RWPE1 (cell line): ENCODE data around the gene TNPO2.

Experiments used
- CTCF ChIA-PET: fragments of 350-600 bp; sonication (Branson Sonifier 250); formaldehyde crosslinking; extraction: SDS; loops from one replicate; lab custom pipeline; 2021; lab: Yijun Ruan, JAX
- POLR2A ChIA-PET: fragments of 400-600 bp; formaldehyde crosslinking; extraction: SDS; loops from one replicate; lab custom pipeline; 2020; ENCODE audit warnings: antibody characterized with exemption; ENCODE audit not compliant: low non-redundant PET; lab: Yijun Ruan, JAX
- DNase-seq: peaks from one replicate; pipeline ENCODE4 v3.0.0; 2012; ENCODE audit warnings: low spot score
- H3K27ac ChIP-seq: fragments of 450-650 bp; 2 replicates; pipeline ENCODE4 v1.5.1; 2017
- TF ChIP-seq, protein P1 (sequence below): fragments of 450-650 bp; conservative IDR thresholded peaks from 2 replicates; pipeline ENCODE4 v1.5.1; 2017; ENCODE audit warnings: low read depth, mild to moderate bottlenecking

Gene TNPO2

DNA sequence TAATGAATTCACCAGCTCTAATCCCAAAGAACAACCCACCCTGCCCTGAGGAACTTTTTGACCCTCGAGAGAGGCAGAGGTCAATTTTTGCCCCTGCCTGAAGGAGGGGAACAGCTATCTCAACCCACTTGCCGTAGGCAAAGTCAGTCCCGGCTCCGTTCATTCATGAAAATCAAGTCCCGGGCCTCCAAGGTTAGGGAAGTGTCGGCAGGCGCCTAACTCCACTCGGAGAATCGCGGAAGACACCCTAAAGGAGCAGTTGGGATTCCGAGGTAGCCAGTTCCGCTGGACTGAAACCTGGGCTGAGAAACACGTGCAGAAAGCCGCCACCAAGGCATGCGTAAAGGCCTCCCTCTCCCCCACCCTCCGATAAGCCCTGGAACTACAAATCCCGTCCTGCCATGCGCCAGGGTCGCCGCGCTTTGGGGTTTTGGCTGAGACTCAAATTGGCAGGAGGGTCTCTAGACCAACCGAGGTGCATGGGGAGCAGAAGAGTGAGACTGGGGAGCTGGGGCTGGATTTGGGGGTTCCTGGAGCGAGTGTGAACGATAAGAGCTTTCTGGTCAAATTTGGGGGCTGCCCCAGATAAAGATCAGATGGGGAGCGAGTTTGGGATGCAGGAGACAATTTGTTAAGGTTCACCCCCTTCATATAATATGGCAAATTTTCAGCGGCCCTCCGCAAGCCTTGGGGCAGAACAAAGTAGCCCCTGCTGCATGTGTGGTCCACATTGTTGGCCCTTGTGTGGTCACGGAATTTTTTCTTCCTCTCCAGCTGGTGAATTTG is at the start of gene TNPO2:
Gene TNPO2 (minus strand): TSS at position 292 of the 786 bp plus-strand sequence. CDS start 2,955 bp downstream, outside the sequence.
- ChIA-PET CTCF (interaction anchor here (0.6 kb wide), 1 partner anchor 34 kb away, joined by 3 read pairs; no protein-coding TSS in a partner anchor), POLR2A (interaction anchor here (1.5 kb wide), 1 partner anchor 10 kb away, joined by 8 read pairs; the partner anchor contains the start of gene TRIR)
- H3K27ac ChIP-seq, result peak within 1 kb of the TSS; percentile 91
- TF ChIP-seq, protein P1, sequence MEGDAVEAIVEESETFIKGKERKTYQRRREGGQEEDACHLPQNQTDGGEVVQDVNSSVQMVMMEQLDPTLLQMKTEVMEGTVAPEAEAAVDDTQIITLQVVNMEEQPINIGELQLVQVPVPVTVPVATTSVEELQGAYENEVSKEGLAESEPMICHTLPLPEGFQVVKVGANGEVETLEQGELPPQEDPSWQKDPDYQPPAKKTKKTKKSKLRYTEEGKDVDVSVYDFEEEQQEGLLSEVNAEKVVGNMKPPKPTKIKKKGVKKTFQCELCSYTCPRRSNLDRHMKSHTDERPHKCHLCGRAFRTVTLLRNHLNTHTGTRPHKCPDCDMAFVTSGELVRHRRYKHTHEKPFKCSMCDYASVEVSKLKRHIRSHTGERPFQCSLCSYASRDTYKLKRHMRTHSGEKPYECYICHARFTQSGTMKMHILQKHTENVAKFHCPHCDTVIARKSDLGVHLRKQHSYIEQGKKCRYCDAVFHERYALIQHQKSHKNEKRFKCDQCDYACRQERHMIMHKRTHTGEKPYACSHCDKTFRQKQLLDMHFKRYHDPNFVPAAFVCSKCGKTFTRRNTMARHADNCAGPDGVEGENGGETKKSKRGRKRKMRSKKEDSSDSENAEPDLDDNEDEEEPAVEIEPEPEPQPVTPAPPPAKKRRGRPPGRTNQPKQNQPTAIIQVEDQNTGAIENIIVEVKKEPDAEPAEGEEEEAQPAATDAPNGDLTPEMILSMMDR, result no peak
- DNase-seq, result peak; percentile 70

DNA sequence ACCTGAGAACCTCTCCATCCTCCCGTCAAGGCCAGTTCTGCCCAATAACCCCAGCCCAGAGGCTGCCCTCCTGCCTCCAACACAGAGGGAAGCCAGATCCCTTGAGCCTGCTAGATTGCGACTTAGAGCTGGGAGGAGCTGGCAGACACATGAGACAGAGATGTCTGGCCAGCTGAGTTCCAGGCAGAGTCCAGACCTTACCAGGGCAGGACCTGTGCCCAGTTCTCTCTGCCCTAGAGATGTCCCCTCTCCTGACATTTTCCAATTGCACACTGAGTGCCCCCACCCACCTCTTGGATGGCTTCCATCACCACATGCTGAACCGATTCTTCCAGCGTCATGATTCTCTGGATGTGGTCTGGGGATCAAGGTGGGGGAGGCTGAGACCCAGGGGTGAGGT is 48.6 kb upstream of the TNPO2 start:
- DNase-seq, result no peak
- peak overlapping the region; percentile 99 for H3K27ac ChIP-seq
- POLR2A ChIA-PET, result no interaction called here
- CTCF ChIA-PET, result interaction anchor here (0.8 kb wide), 1 partner anchor 24 kb away, joined by 4 read pairs; no protein-coding TSS in a partner anchor
- TF ChIP-seq, protein P1, result no peak

DNA sequence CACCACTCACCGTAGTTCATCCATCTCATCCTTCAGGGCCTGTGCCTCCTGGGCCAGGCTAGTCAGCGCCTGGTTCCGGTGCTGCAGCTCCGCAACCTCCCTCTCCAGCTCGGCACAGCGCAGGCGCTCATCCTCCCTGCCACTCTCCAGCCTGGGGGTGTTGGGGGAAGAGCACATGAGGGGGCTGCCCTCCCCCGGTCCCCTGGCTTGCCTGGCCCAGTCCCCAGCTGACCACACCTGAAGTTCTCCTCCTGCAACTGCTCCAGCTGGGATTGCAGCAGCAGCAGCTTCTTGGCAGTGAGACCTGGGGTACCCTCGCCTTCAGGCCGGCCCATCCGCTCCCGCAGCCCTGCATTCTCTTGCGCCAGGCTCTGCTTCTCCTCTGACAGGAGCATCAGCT is 47.2 kb upstream of the TNPO2 start:
- no peak for DNase-seq
- CTCF ChIA-PET, result interaction anchor here (0.7 to 1.1 kb wide), 2 partner anchors 13 to 31 kb away, joined by 3 to 4 read pairs; partner anchors contain the start of gene PRDX2
- POLR2A ChIA-PET, result no interaction called here
- TF ChIP-seq, protein P1, result no peak
- 0 out of 2 replicates have a peak overlapping the region, but pooled peaks have one; percentile 4 for H3K27ac ChIP-seq

DNA sequence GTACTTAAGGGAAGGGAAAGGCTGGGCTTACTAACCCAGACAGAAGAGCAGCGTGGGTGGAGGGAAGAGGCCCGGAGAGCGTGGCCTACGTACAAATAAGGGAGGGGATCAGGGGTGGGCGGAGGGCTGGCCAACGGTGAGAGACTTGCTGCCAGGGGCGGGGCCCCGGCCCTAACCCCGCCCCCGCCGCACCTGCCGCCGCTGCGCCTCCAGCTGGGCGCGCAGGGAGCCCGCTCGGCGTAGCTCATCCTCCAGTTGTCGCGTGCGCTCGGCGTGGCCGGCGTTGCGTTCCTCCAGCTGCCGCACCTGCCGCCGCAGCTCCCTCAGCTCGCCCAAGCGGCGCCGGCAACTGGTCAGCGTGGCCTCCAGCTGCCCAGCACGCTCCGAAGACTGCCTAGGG is 46.0 kb upstream of the TNPO2 start:
- TF ChIP-seq, protein P1, result no peak
- ChIA-PET POLR2A (no interaction called here), CTCF (interaction anchor here (1.1 kb wide), 2 partner anchors 12 to 27 kb away, joined by 4 to 6 read pairs; no protein-coding TSS in a partner anchor)
- DNase-seq, result no peak
- H3K27ac ChIP-seq, result no peak overlapping the region

DNA sequence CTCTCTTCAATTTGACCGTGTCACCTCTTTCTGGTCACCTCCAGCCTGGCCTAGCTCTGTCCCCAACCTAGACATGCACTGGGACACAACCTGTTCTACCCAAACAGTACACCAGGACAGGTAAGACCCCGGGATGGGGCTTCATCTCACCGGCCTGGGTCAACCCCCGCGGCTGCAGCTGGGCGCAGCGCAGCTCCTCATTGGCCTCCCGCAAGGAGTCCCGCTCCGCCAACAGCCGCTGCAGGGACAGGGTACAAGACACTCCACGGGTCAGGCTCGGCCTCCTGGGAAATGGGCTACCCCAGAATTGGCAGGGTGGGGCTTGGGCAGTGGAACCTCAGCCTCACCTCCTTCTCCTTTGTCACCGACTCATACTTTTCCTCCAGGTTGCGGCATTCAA is 43.9 kb upstream of the TNPO2 start:
- H3K27ac ChIP-seq, result no peak overlapping the region
- ChIA-PET POLR2A (no interaction called here), CTCF (interaction anchor here (1.2 kb wide), 1 partner anchor 10 kb away, joined by 6 read pairs; no protein-coding TSS in a partner anchor)
- TF ChIP-seq, protein P1, result no peak
- DNase-seq, result no peak

DNA sequence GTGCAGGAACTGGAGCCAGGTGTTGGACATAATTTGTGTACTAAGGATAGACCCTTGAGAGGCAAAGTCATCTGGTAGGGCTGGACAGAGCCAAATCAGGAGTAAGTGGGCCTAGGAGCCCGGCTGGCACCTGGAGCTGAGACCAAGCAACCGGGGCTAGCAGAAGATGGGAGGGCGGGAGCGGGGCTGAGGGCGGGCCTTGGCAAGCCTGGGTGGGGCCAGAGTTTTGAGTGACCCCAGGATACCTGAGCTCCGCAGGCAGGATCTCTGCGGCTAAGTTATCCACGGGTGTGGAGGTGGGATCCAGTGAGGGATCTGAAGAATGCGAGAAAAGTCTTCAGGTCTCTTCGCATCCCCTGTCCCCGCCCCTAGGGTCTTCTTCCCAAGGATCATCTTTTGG is 43.4 kb upstream of the TNPO2 start:
- TF ChIP-seq, protein P1, result no peak
- DNase-seq, result no peak
- H3K27ac ChIP-seq, result peak overlapping the region; percentile 6; the same call in 1 of the 2 replicates
- CTCF ChIA-PET, result interaction anchor here (1.2 kb wide), 1 partner anchor 9 kb away, joined by 6 read pairs; no protein-coding TSS in a partner anchor
- POLR2A ChIA-PET, result no interaction called here
